IMR-90 (cell line): Measurements from ENCODE around the gene PRR5L. TPM values are rescaled to one million over a fixed set of nuclear protein-coding genes. Genes with fewer than 3 reads are reported as not detected.

Source experiments
- ATAC-seq: fragments of 200-7000 bp; cut with Tn5 transposase; 2 replicates; pipeline ENCODE4 v1.9.1; 2020; ENCODE audit warnings: low read depth, mild to moderate bottlenecking, moderate library complexity
- BruUV-seq: library from RNA; stranded (reverse); fragments of 400-500 nt; replicated peaks from 2 replicates; lab custom pipeline; 2021; lab: Mats Ljungman, UMichigan
- CTCF ChIA-PET: fragments of 300-600 bp; formaldehyde crosslinking; extraction: SDS; loops from one replicate; lab custom pipeline; 2021; ENCODE audit warnings: antibody characterized with exemption; lab: Yijun Ruan, JAX
- POLR2A ChIA-PET: fragments of 300-600 bp; sonication (Branson Sonifier 250); formaldehyde crosslinking; loops from one replicate; lab custom pipeline; 2022; ENCODE audit warnings: antibody characterized with exemption; ENCODE audit not compliant: unreplicated experiment; lab: Charles Lee
- DNase-seq: peaks from one replicate; pipeline ENCODE4 v3.0.0; 2013
- H2AFZ ChIP-seq: replicated peaks from 2 replicates; pipeline ENCODE3; 2013; ENCODE audit warnings: low read length, mild to moderate bottlenecking; ENCODE audit not compliant: poor library complexity
- H2AK5ac ChIP-seq: 2 replicates; pipeline ENCODE4 v1.6.1; 2013; ENCODE audit warnings: low read depth, low read length, inconsistent platforms
- H2AK9ac ChIP-seq: replicated peaks from 2 replicates; pipeline ENCODE3; 2013; ENCODE audit warnings: mild to moderate bottlenecking, low read depth, low read length, moderate library complexity; ENCODE audit not compliant: poor library complexity
- H2BK120ac ChIP-seq: 2 replicates; pipeline ENCODE4 v1.6.1; 2013; ENCODE audit warnings: low read depth, low read length, inconsistent platforms
- H2BK15ac ChIP-seq: 3 replicates; pipeline ENCODE4 v1.6.1; 2013; ENCODE audit warnings: low read depth, low read length, inconsistent platforms
- H2BK20ac ChIP-seq: 2 replicates; pipeline ENCODE4 v1.6.1; 2013; ENCODE audit warnings: low read depth, mild to moderate bottlenecking, inconsistent platforms, low read length, moderate library complexity
- H2BK5ac ChIP-seq: 2 replicates; pipeline ENCODE4 v1.6.1; 2013; ENCODE audit warnings: mild to moderate bottlenecking, low read depth, low read length, inconsistent platforms; ENCODE audit not compliant: poor library complexity, severe bottlenecking
- H3K14ac ChIP-seq: replicated peaks from 2 replicates; pipeline ENCODE4 v1.6.1; 2013; ENCODE audit warnings: low read depth, low read length, inconsistent platforms
- H3K18ac ChIP-seq: 2 replicates; pipeline ENCODE4 v1.6.1; 2013; ENCODE audit warnings: low read depth, low read length, control low read depth
- H3K23ac ChIP-seq: 2 replicates; pipeline ENCODE4 v1.6.1; 2013; ENCODE audit warnings: low read depth, low read length, inconsistent platforms
- H3K27ac ChIP-seq: 2 replicates; pipeline ENCODE4 v1.5.1; 2013; ENCODE audit warnings: mild to moderate bottlenecking, control low read depth, low read length; ENCODE audit not compliant: insufficient read depth
- H3K27me3 ChIP-seq: 2 replicates; pipeline ENCODE4 v1.6.1; 2013; ENCODE audit warnings: low read length; ENCODE audit not compliant: control insufficient read depth, insufficient read depth
- H3K36me3 ChIP-seq: 2 replicates; pipeline ENCODE4 v1.6.1; 2013; ENCODE audit warnings: low read length, mixed read lengths; ENCODE audit not compliant: control insufficient read depth, insufficient read depth
- H3K4ac ChIP-seq: 2 replicates; pipeline ENCODE4 v1.6.1; 2013; ENCODE audit warnings: low read depth, low read length, inconsistent platforms
- H3K4me1 ChIP-seq: 2 replicates; pipeline ENCODE4 v1.6.1; 2013; ENCODE audit warnings: low read length, mixed read lengths; ENCODE audit not compliant: control insufficient read depth, insufficient read depth
- H3K4me2 ChIP-seq: 2 replicates; pipeline ENCODE4 v1.6.1; 2013; ENCODE audit warnings: low read depth, mild to moderate bottlenecking, control low read depth, low read length, moderate library complexity
- H3K4me3 ChIP-seq: 2 replicates; pipeline ENCODE4 v1.5.1; 2013; ENCODE audit warnings: low read depth, mild to moderate bottlenecking, control low read depth, low read length, moderate library complexity; ENCODE audit not compliant: insufficient read depth
- H3K56ac ChIP-seq: 2 replicates; pipeline ENCODE4 v1.6.1; 2013; ENCODE audit warnings: low read length, inconsistent platforms; ENCODE audit not compliant: insufficient read depth; ENCODE audit errors: extremely low read depth
- H3K79me1 ChIP-seq, 2 experiments: 2 replicates each; pipeline ENCODE4 v1.6.1; 2013; ENCODE audit warnings: low read length in 2 of 2, inconsistent platforms in 1 of 2, low read depth in 1 of 2
- H3K9ac ChIP-seq: 2 replicates; pipeline ENCODE4 v1.6.1; 2013; ENCODE audit warnings: low read depth, low read length, control low read depth
- H3K9me1 ChIP-seq: 2 replicates; pipeline ENCODE4 v1.6.1; 2013; ENCODE audit warnings: low read length, inconsistent platforms; ENCODE audit not compliant: insufficient read depth
- H3K9me3 ChIP-seq: 2 replicates; pipeline ENCODE4 v1.6.1; 2013; ENCODE audit warnings: low read length; ENCODE audit not compliant: control insufficient read depth, insufficient read depth
- H4K20me1 ChIP-seq: 2 replicates; pipeline ENCODE4 v1.6.1; 2013; ENCODE audit warnings: low read length, inconsistent platforms; ENCODE audit not compliant: insufficient read depth
- H4K5ac ChIP-seq: 2 replicates; pipeline ENCODE4 v1.6.1; 2013; ENCODE audit warnings: mild to moderate bottlenecking, low read depth, low read length, control low read depth
- H4K8ac ChIP-seq, 2 experiments: 2 replicates each; pipeline ENCODE4 v1.6.1; 2013; ENCODE audit warnings: low read depth in 2 of 2, low read length in 2 of 2, control low read depth in 1 of 2, inconsistent platforms in 1 of 2
- H4K91ac ChIP-seq: 2 replicates; pipeline ENCODE4 v1.6.1; 2013; ENCODE audit warnings: low read depth, low read length, inconsistent platforms; ENCODE audit not compliant: insufficient read depth
- BHLHE40 ChIP-seq: fragments of 150-350 bp; IDR thresholded peaks from 2 replicates; pipeline ENCODE4 v1.6.1; 2016; ENCODE audit warnings: mild to moderate bottlenecking, low read depth, low read length
- CEBPB ChIP-seq: IDR thresholded peaks from 2 replicates; pipeline ENCODE4 v1.6.1; 2012; ENCODE audit warnings: low read depth, low read length, improper control_type of control experiment
- CHD1 ChIP-seq: IDR thresholded peaks from 2 replicates; pipeline ENCODE4 v1.6.1; 2012; ENCODE audit warnings: low read depth, low read length, improper control_type of control experiment
- FOS ChIP-seq: fragments of 150-350 bp; IDR thresholded peaks from 2 replicates; pipeline ENCODE4 v1.6.1; 2016; ENCODE audit warnings: low read depth, low read length
- MAFK ChIP-seq: IDR thresholded peaks from 2 replicates; pipeline ENCODE4 v1.6.1; 2012; ENCODE audit warnings: low read depth, low read length, improper control_type of control experiment
- MAZ ChIP-seq: IDR thresholded peaks from 2 replicates; pipeline ENCODE4 v1.6.1; 2012; ENCODE audit warnings: low read depth, mild to moderate bottlenecking, low read length, improper control_type of control experiment, moderate library complexity, borderline replicate concordance
- MXI1 ChIP-seq: IDR thresholded peaks from 2 replicates; pipeline ENCODE4 v1.6.1; 2012; ENCODE audit warnings: low read depth, mild to moderate bottlenecking, low read length, moderate library complexity, borderline replicate concordance
- NFE2L2 ChIP-seq: fragments of 150-350 bp; IDR thresholded peaks from 2 replicates; pipeline ENCODE4 v1.6.1; 2016; ENCODE audit warnings: low read depth, mild to moderate bottlenecking, low read length
- POLR2A ChIP-seq: IDR thresholded peaks from 2 replicates; pipeline ENCODE4 v1.6.1; 2012; ENCODE audit warnings: mild to moderate bottlenecking, low read depth, low read length
- RAD21 ChIP-seq: IDR thresholded peaks from 2 replicates; pipeline ENCODE4 v1.6.1; 2012; ENCODE audit warnings: low read length, improper control_type of control experiment
- RCOR1 ChIP-seq: IDR thresholded peaks from 2 replicates; pipeline ENCODE4 v1.6.1; 2012; ENCODE audit warnings: mild to moderate bottlenecking, low read length, improper control_type of control experiment; ENCODE audit not compliant: insufficient replicate concordance
- RFX5 ChIP-seq: IDR thresholded peaks from 2 replicates; pipeline ENCODE4 v1.8.0; 2012; ENCODE audit warnings: low read depth, mild to moderate bottlenecking, low read length, moderate library complexity
- SMC3 ChIP-seq: fragments of 150-350 bp; IDR thresholded peaks from 2 replicates; pipeline ENCODE4 v1.6.1; 2016; ENCODE audit warnings: low read depth, mild to moderate bottlenecking, antibody characterized with exemption, low read length, moderate library complexity
- WGBS, 2 experiments: methylation state at CpG; one replicate each; pipeline versions ENCODE4 v1.1.5 to v1.1.7; 2013; ENCODE audit warnings: missing lambda C conversion rate in 2 of 2; ENCODE audit not compliant: insufficient read length in 1 of 2; ENCODE audit errors: extremely low coverage in 2 of 2; 5-methylcytosine and 5-hydroxymethylcytosine counted together
- dilution Hi-C: fragments of 300-500 bp; cut with HindIII; formaldehyde crosslinking; loops from one replicate; pipeline ENCODE4 v1.14.3; 2018; ENCODE audit warnings: low sequenced_read_pairs; ENCODE audit not compliant: unreplicated experiment
- in situ Hi-C: fragments of 300-500 bp; cut with MboI; formaldehyde crosslinking; loops from 3 replicates; pipeline ENCODE4 v1.14.3; 2019; ENCODE audit warnings: low sequenced_read_pairs, inconsistent platforms, mixed read lengths
- intact Hi-C: fragments of 100-400 bp; cut with micrococcal nuclease; formaldehyde crosslinking; loops from 2 replicates; pipeline ENCODE4 v1.10.0; 2022
- polyA plus RNA-seq, 3 experiments: library from polyadenylated mRNA; depleted of rRNA; stranded (reverse); fragments of >200 nt; gene quantifications; 2 replicates each; pipeline ENCODE4 v1.2.3, GENCODE V29; 2012; ENCODE audit warnings: low replicate concordance in 1 of 3
- total RNA-seq: library from RNA; depleted of rRNA; stranded (reverse); fragments of >200 nt; gene quantifications from 2 replicates; pipeline ENCODE4 v1.2.3, GENCODE V29; 2012
- TF ChIP-seq, protein P1 (sequence below): conservative IDR thresholded peaks from 2 replicates; pipeline ENCODE4 v1.5.1; 2012; ENCODE audit warnings: mild to moderate bottlenecking, low read depth, low read length, improper control_type of control experiment
- TF ChIP-seq, protein P2 (sequence below): fragments of 150-350 bp; IDR thresholded peaks from 2 replicates; pipeline ENCODE4 v1.6.1; 2017; ENCODE audit warnings: mild to moderate bottlenecking, antibody characterized with exemption, low read length, low read depth
- TF ChIP-seq, protein P3 (sequence below): fragments of 150-350 bp; IDR thresholded peaks from 2 replicates; pipeline ENCODE4 v1.6.1; 2016; ENCODE audit warnings: low read depth, mild to moderate bottlenecking, low read length, moderate library complexity, borderline replicate concordance

PRR5L gene
- total and polyA plus RNA-seq, 2 of the 4 experiments (the other 2 are of a cell fraction): 2.9 to 3.6 TPM

DNA sequence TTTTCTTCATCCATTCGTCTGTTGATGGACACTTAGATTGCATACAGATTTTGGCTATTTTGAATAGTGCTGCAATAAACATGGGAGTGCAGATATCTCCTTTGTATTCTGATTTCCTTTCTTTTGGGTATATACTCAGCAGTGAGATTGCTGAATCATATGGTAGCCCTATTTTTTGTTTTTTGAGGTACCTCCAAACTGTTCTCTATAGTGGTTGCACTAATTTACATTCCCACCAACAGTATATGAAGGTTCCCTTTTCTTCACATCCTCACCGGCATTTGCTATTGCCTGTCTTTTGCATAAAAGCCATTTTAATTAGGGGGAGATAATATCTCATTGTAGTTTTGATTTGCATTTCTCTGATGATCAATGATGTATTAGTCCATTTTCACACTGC is 96.1 kb downstream of the PRR5L start:
- Histone ChIP-seq H2BK5ac (no peak overlapping the region), H3K4me2 (no peak overlapping the region), H2BK120ac (no peak overlapping the region), H4K20me1 (no peaks in the 10 kb centered on the region), H3K27me3 (no peaks in the 10 kb centered on the region; the same call in 1 of the 2 replicates), H3K56ac (no peak overlapping the region), H3K4me1 (no peaks in the 10 kb centered on the region), H2AK9ac (no peak overlapping the region), H2BK15ac (no peak overlapping the region), H4K5ac (no peak overlapping the region), H3K4ac (no peak overlapping the region), H4K91ac (no peak overlapping the region), H3K79me1 (peaks cover 3 to 14% of the 10 kb centered on the region in 2 experiments; a peak in 3 of 4 replicates), H3K9me3 (no peaks in the 10 kb centered on the region), H3K23ac (no peak overlapping the region), H3K36me3 (no peaks in the 10 kb centered on the region), H2AK5ac (no peak overlapping the region), H2BK20ac (no peak overlapping the region), H2AFZ (no peak overlapping the region), H3K9me1 (0 out of 2 replicates have a peak, but pooled peaks cover 3% of the 10 kb centered on the region), H3K4me3 (no peak overlapping the region), H3K14ac (no peak overlapping the region), H3K18ac (no peak overlapping the region), H4K8ac (no peak overlapping the region), H3K9ac (no peak overlapping the region), H3K27ac (no peak overlapping the region)
- ATAC-seq (no peak), DNase-seq (no peak)
- no peak for TF ChIP-seq RAD21
- TF ChIP-seq CEBPB: no peak
- no peak for TF ChIP-seq SMC3
- TF ChIP-seq NFE2L2: no peak
- no peak for TF ChIP-seq MXI1
- TF ChIP-seq FOS: no peak
- TF ChIP-seq BHLHE40: no peak
- TF ChIP-seq MAFK: no peak
- no peak for TF ChIP-seq RFX5
- TF ChIP-seq, protein P1, sequence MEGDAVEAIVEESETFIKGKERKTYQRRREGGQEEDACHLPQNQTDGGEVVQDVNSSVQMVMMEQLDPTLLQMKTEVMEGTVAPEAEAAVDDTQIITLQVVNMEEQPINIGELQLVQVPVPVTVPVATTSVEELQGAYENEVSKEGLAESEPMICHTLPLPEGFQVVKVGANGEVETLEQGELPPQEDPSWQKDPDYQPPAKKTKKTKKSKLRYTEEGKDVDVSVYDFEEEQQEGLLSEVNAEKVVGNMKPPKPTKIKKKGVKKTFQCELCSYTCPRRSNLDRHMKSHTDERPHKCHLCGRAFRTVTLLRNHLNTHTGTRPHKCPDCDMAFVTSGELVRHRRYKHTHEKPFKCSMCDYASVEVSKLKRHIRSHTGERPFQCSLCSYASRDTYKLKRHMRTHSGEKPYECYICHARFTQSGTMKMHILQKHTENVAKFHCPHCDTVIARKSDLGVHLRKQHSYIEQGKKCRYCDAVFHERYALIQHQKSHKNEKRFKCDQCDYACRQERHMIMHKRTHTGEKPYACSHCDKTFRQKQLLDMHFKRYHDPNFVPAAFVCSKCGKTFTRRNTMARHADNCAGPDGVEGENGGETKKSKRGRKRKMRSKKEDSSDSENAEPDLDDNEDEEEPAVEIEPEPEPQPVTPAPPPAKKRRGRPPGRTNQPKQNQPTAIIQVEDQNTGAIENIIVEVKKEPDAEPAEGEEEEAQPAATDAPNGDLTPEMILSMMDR: no peak
- TF ChIP-seq POLR2A: no peak
- no peak for TF ChIP-seq RCOR1
- TF ChIP-seq, protein P2, sequence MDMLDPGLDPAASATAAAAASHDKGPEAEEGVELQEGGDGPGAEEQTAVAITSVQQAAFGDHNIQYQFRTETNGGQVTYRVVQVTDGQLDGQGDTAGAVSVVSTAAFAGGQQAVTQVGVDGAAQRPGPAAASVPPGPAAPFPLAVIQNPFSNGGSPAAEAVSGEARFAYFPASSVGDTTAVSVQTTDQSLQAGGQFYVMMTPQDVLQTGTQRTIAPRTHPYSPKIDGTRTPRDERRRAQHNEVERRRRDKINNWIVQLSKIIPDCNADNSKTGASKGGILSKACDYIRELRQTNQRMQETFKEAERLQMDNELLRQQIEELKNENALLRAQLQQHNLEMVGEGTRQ: no peak
- no peak for TF ChIP-seq MAZ
- TF ChIP-seq, protein P3, sequence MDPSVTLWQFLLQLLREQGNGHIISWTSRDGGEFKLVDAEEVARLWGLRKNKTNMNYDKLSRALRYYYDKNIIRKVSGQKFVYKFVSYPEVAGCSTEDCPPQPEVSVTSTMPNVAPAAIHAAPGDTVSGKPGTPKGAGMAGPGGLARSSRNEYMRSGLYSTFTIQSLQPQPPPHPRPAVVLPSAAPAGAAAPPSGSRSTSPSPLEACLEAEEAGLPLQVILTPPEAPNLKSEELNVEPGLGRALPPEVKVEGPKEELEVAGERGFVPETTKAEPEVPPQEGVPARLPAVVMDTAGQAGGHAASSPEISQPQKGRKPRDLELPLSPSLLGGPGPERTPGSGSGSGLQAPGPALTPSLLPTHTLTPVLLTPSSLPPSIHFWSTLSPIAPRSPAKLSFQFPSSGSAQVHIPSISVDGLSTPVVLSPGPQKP: no peak
- no peak for TF ChIP-seq CHD1
- WGBS, 2 experiments: no CpG with 5 or more reads among the region's 2 CpGs
- dilution Hi-C loops (no loop called here), intact Hi-C loops (no loop called here), in situ Hi-C loops (no loop called here)
- ChIA-PET POLR2A (no interaction called here), CTCF (no interaction called here)
- no TSS peak for BruUV-seq
